Body of pancreas (tissue), 4 donors: Measurements from ENCODE around the gene TRPM3. TPM values are rescaled to one million over a fixed set of nuclear protein-coding genes. Genes with fewer than 3 reads are reported as not detected.
A peak's percentile ranks its signal among the peaks of the same experiment; 100 is the strongest.

ENCODE experiments used
- ATAC-seq: fragments of 150-250 bp; one replicate; pipeline ENCODE4 v1.9.1; 2016
- DNase-seq, 4 donors: peaks; one replicate each; pipeline ENCODE4 v3.0.0-alpha.2; 2019
- H3K27ac ChIP-seq, 4 donors: fragments of 200-600 bp; sonication (generic); 1 replicate in 3 of 4; 2 replicates in 1 of 4; pipeline versions ENCODE4 v1.5.1 to v1.6.1; 2016 to 2019; ENCODE audit warnings: mild to moderate bottlenecking in 1 of 4, mixed read lengths in 1 of 4, moderate library complexity in 1 of 4
- H3K27me3 ChIP-seq, 2 donors: fragments of 200-600 bp; sonication (generic); one replicate each; pipeline ENCODE4 v1.6.0; 2016; ENCODE audit warnings: mild to moderate bottlenecking in 1 of 2
- H3K36me3 ChIP-seq, 2 donors: fragments of 200-600 bp; sonication (generic); replicated peaks in 1 of 2; 2 replicates each; pipeline ENCODE4 v1.5.1; 2016; ENCODE audit warnings: low read depth in 2 of 2; ENCODE audit not compliant: insufficient read depth in 1 of 2
- H3K4me1 ChIP-seq: fragments of 200-600 bp; sonication (generic); one replicate; pipeline ENCODE4 v1.6.0; 2016
- H3K4me3 ChIP-seq, 2 donors: fragments of 200-600 bp; sonication (generic); 1 replicate in 1 of 2; 2 replicates in 1 of 2; pipeline ENCODE4 v1.5.1; 2016 to 2019
- H3K9me3 ChIP-seq, 3 donors: fragments of 200-600 bp; sonication (generic); 1 replicate in 2 of 3; 2 replicates in 1 of 3; pipeline ENCODE4 v1.5.1; 2016
- POLR2A ChIP-seq, 3 donors: fragments of 450-650 bp; IDR thresholded peaks; one replicate each; pipeline ENCODE4 v1.6.1; 2016; ENCODE audit warnings: antibody characterized with exemption in 3 of 3, mild to moderate bottlenecking in 2 of 3
- WGBS, 2 donors: methylation state at CpG; one replicate each; pipeline ENCODE4 v1.1.5; 2017; 5-methylcytosine and 5-hydroxymethylcytosine counted together
- intact Hi-C: fragments of 100-400 bp; cut with DNase I; formaldehyde crosslinking; loops from one replicate; pipeline ENCODE4 v1.15.1; 2023
- total RNA-seq, 2 donors: library from RNA; depleted of rRNA; stranded (reverse); fragments of >200 nt; gene quantifications; one replicate each; pipeline ENCODE4 v1.1.0, GENCODE V29; 2016
- TF ChIP-seq, protein P1 (sequence below), 7 experiments: fragments of 450-650 bp in 4 of 7; fragments of 200-600 bp in 3 of 7; sonication (generic) in 3 of 7; IDR thresholded peaks; one replicate each; pipeline ENCODE4 v1.5.1; 2016 to 2019; ENCODE audit warnings: antibody characterized with exemption in 7 of 7

The TRPM3 gene
- total RNA-seq, 2 donors from 2014 or later = 0.78 to 1.3 TPM

DNA sequence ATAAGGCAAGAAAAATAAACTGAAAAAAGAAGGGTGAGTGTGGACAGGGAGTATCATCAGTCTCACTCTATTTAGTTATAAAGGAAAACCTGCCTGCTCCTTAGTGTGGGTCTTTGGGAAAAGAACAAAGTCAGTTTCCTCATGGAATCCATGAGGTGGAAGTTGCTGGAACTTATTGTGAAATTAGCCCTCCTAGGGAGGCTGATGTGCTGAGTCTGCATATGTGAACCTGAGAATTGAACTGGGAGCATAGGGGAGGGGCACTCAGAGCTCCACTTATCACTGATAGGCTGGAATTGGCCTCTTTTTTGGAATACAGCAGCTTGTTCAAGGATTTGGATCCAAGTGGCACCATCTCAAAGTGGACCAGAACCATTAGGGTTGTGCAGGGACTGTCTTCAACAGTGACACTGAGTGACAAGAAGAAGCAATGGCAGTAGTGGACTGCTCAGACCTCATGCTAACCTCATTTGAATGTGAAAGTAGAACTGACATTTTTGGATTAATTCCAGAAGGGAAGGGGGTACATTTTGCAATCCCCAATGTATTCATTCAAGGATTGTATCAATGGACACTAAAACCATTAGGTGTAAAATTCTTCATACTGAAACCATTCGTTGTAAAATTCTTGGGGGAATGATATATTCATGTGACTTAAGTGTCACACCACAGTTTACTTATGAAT, 603.4 kb downstream of the TRPM3 start:
- Histone ChIP-seq H3K9me3 (no peaks in the 10 kb centered on the region), H3K36me3 (no peaks in the 10 kb centered on the region), H3K27me3 (no peaks in the 10 kb centered on the region), H3K27ac (no peak overlapping the region), H3K4me3 (no peak overlapping the region), H3K4me1 (peaks cover 9% of the 10 kb centered on the region)
- no peak for TF ChIP-seq POLR2A (IDR thresholded peaks at IDR 0.05)
- intact Hi-C loops = no loop called here
- WGBS, 2 donors = 54 to 70% methylated on average over 1 of the region's 1 CpG
- ATAC-seq = no peak
- DNase-seq = no peak

DNA sequence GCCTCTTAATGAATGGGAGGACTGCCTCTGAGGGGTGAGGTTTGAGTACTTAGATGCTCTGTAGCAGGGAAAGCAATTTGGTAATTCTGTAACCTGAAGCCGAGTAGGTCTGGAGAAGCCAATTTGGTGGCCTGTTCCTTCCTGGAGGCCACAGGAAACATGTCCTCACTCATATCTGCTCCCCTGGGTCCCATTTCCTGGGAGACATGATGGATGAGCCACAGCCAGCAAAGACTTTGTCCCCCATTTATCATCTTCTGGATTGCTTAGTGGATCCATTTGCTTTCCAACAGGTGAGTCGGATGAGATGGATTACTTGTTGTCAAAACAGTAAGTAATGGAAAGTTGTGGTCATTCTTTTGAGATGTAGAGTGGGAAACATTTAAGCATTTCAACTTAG, 607.1 kb downstream of the TRPM3 start:
- WGBS, 2 donors = 63 to 66% methylated on average over 2 of the region's 2 CpGs
- DNase-seq (no peak), ATAC-seq (no peak)
- no peaks in the 10 kb centered on the region for H3K27me3 ChIP-seq
- no peak for TF ChIP-seq POLR2A (IDR thresholded peaks at IDR 0.05)
- TF ChIP-seq, protein P1, sequence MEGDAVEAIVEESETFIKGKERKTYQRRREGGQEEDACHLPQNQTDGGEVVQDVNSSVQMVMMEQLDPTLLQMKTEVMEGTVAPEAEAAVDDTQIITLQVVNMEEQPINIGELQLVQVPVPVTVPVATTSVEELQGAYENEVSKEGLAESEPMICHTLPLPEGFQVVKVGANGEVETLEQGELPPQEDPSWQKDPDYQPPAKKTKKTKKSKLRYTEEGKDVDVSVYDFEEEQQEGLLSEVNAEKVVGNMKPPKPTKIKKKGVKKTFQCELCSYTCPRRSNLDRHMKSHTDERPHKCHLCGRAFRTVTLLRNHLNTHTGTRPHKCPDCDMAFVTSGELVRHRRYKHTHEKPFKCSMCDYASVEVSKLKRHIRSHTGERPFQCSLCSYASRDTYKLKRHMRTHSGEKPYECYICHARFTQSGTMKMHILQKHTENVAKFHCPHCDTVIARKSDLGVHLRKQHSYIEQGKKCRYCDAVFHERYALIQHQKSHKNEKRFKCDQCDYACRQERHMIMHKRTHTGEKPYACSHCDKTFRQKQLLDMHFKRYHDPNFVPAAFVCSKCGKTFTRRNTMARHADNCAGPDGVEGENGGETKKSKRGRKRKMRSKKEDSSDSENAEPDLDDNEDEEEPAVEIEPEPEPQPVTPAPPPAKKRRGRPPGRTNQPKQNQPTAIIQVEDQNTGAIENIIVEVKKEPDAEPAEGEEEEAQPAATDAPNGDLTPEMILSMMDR (IDR thresholded peaks at IDR 0.05) = no peak
- H3K9me3 ChIP-seq = no peaks in the 10 kb centered on the region
- intact Hi-C loops = no loop called here
- H3K4me1 ChIP-seq = peaks cover 9% of the 10 kb centered on the region
- no peaks in the 10 kb centered on the region for H3K36me3 ChIP-seq
- no peak overlapping the region for H3K27ac ChIP-seq
- no peak overlapping the region for H3K4me3 ChIP-seq

DNA sequence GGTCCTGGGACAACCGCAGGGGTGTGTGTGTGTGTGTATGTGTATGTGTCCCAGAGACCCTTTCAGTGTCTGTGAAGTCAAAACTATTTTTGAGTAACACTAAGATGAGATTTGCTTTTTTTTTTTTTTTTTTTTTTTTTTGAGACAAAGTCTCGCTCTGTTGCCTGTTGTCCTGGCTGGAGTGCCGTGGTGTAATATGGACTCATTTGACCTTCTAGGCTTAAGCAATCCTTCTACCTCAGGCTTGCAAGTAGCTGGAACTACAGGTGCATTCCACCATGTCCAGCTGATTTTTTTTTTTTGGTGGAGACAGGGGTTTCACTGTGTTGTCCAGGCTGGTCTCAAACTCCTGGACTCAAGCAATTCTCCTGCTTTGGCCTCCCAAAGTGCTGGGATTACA, 609.6 kb downstream of the TRPM3 start:
- no peak for TF ChIP-seq POLR2A (IDR thresholded peaks at IDR 0.05)
- TF ChIP-seq, protein P1 (IDR thresholded peaks at IDR 0.05) = no peak
- Histone ChIP-seq H3K36me3 (no peaks in the 10 kb centered on the region), H3K4me1 (peaks cover 9% of the 10 kb centered on the region), H3K27ac (no peak overlapping the region), H3K4me3 (no peak overlapping the region), H3K27me3 (no peaks in the 10 kb centered on the region), H3K9me3 (no peaks in the 10 kb centered on the region)
- DNase-seq = no peak
- intact Hi-C loops = no loop called here
- ATAC-seq = no peak
- 81 to 84% methylated on average over 3 of the region's 3 CpGs for WGBS, 2 donors

DNA sequence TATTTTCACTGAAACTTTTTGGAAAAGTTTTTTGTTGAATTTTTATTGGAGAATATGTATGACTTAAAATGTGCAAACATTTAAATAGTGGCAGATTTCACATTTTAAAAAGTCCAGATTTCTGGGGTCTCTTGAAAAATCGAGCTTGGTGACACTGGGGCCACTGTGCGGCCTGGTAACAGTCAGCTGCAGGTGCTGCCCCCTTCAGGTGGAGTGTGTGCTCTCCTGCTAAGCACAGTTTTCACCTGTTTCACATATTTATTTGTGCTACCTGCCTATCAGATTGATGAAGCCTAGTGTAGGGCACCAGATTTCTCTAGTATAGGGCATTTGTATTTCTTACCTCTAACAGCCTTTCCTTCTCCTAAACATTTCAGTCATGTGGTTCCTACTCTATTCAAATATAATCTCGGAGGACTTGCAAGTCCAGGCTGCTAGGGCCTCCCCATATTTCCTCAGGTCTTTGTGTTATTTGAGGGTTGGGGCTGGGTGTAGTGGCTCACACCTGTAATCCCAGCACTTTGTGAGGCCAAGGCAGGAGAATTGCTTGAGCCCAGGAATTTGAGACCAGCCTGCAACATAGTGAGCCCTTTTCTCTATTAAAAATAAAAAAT, 611.2 kb downstream of the TRPM3 start:
- no peak overlapping the region for H3K27ac ChIP-seq
- H3K36me3 ChIP-seq = no peaks in the 10 kb centered on the region
- DNase-seq (peak; percentile 36 to 68 (median 46)), ATAC-seq (peak; percentile 47)
- 75 to 85% methylated on average over 3 of the region's 3 CpGs for WGBS, 2 donors
- H3K9me3 ChIP-seq = no peaks in the 10 kb centered on the region
- H3K4me3 ChIP-seq = no peak overlapping the region
- intact Hi-C loops = no loop called here
- no peaks in the 10 kb centered on the region for H3K27me3 ChIP-seq
- peaks cover 9% of the 10 kb centered on the region for H3K4me1 ChIP-seq
- TF ChIP-seq POLR2A (IDR thresholded peaks at IDR 0.05) = no peak
- TF ChIP-seq, protein P1 (IDR thresholded peaks at IDR 0.05) = peak; percentile 32 to 49 (median 45)

DNA sequence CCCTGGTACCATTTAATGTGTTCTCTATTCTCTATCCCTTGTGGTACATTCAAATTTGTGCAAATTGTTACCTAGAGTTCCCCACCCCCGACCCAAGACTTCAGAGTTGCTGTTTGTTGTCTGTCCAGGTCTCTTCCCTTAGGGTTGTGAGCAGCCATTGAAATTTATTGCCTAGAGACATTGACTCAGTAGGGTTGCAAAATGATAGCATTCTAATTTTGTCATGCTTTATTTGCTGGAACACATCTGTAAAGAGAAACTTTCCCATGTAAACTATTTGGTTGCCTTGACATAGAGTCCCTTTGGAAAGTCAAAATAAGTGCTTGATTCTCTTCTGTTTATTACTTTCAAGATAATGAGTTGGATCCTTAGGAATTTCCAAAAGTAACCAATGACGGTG, 615.3 kb downstream of the TRPM3 start:
- WGBS, 2 donors = 82 to 89% methylated on average over 2 of the region's 2 CpGs
- Histone ChIP-seq H3K4me3 (no peak overlapping the region), H3K9me3 (no peaks in the 10 kb centered on the region), H3K36me3 (no peaks in the 10 kb centered on the region), H3K27me3 (no peaks in the 10 kb centered on the region), H3K4me1 (no peaks in the 10 kb centered on the region), H3K27ac (no peak overlapping the region)
- DNase-seq = no peak
- no peak for ATAC-seq
- intact Hi-C loops = no loop called here
- TF ChIP-seq POLR2A (IDR thresholded peaks at IDR 0.05) = no peak
- TF ChIP-seq, protein P1 (IDR thresholded peaks at IDR 0.05) = no peak
